ENCODE results near the gene NTRK2.

The NTRK2 gene

DNA sequence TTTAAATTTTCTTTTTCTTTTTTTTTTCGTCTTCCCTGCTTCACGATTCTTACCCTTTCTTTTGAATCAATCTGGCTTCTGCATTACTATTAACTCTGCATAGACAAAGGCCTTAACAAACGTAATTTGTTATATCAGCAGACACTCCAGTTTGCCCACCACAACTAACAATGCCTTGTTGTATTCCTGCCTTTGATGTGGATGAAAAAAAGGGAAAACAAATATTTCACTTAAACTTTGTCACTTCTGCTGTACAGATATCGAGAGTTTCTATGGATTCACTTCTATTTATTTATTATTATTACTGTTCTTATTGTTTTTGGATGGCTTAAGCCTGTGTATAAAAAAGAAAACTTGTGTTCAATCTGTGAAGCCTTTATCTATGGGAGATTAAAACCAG lies 352.2 kb downstream of the NTRK2 start:
- TF ChIP-seq, protein P1, sequence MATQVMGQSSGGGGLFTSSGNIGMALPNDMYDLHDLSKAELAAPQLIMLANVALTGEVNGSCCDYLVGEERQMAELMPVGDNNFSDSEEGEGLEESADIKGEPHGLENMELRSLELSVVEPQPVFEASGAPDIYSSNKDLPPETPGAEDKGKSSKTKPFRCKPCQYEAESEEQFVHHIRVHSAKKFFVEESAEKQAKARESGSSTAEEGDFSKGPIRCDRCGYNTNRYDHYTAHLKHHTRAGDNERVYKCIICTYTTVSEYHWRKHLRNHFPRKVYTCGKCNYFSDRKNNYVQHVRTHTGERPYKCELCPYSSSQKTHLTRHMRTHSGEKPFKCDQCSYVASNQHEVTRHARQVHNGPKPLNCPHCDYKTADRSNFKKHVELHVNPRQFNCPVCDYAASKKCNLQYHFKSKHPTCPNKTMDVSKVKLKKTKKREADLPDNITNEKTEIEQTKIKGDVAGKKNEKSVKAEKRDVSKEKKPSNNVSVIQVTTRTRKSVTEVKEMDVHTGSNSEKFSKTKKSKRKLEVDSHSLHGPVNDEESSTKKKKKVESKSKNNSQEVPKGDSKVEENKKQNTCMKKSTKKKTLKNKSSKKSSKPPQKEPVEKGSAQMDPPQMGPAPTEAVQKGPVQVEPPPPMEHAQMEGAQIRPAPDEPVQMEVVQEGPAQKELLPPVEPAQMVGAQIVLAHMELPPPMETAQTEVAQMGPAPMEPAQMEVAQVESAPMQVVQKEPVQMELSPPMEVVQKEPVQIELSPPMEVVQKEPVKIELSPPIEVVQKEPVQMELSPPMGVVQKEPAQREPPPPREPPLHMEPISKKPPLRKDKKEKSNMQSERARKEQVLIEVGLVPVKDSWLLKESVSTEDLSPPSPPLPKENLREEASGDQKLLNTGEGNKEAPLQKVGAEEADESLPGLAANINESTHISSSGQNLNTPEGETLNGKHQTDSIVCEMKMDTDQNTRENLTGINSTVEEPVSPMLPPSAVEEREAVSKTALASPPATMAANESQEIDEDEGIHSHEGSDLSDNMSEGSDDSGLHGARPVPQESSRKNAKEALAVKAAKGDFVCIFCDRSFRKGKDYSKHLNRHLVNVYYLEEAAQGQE (IDR thresholded peaks at IDR 0.05; ENCODE audit: insufficient read depth in 1 of 2, low read depth in 2 of 2, low read length in 2 of 2), result no peak
- no peak for TF ChIP-seq TAF1 (IDR thresholded peaks at IDR 0.05; ENCODE audit: borderline replicate concordance, insufficient read depth, low read length)
- TF ChIP-seq SIN3A (IDR thresholded peaks at IDR 0.05; ENCODE audit: borderline replicate concordance, insufficient read depth, low read length), result no peak
- no peak for TF ChIP-seq FOXP2 (optimal IDR thresholded peaks at IDR 0.05; ENCODE audit: borderline replicate concordance, extremely low read depth, extremely low read length, insufficient read depth)
- TF ChIP-seq POLR2AphosphoS5 (IDR thresholded peaks at IDR 0.05; ENCODE audit: low read depth, low read length), result no peak

- TF ChIP-seq SIN3A (IDR thresholded peaks at IDR 0.05; ENCODE audit: borderline replicate concordance, insufficient read depth, low read length), result no peak
- TF ChIP-seq FOXP2 (optimal IDR thresholded peaks at IDR 0.05; ENCODE audit: borderline replicate concordance, extremely low read depth, extremely low read length, insufficient read depth), result no peak
- TF ChIP-seq POLR2AphosphoS5 (IDR thresholded peaks at IDR 0.05; ENCODE audit: low read depth, low read length), result no peak
- TF ChIP-seq, protein P1 (IDR thresholded peaks at IDR 0.05; ENCODE audit: insufficient read depth in 1 of 2, low read depth in 2 of 2, low read length in 2 of 2), result no peak
- no peak for TF ChIP-seq TAF1 (IDR thresholded peaks at IDR 0.05; ENCODE audit: borderline replicate concordance, insufficient read depth, low read length)
Measured at GRCh38 chr9:85024374-85024773, 354.8 kb downstream of the NTRK2 start.

GRCh38 chr9:85025638-85026037 lies 356.1 kb downstream of the NTRK2 start:
- TF ChIP-seq TAF1 (IDR thresholded peaks at IDR 0.05; ENCODE audit: borderline replicate concordance, insufficient read depth, low read length) (no peak), SIN3A (IDR thresholded peaks at IDR 0.05; ENCODE audit: borderline replicate concordance, insufficient read depth, low read length) (no peak), POLR2AphosphoS5 (IDR thresholded peaks at IDR 0.05; ENCODE audit: low read depth, low read length) (no peak)

DNA sequence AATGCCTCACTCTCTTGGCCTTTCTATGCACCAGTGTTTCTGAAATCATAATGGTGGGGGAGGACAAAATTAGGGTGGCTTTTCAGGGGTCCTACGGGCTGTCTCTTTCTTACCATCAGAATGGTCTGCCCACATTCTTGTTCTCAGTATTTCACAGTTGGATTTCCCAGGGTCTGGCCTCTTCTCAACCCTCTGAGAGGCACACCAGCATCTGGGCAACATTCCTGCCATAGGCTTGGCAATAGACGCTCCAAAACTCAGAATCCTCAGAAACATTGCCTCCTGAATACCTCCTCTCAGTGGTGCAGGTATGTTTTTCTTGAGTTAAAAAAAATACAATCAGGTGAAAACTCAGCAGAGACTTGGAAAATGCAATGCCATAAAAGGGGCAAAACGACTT lies 358.3 kb downstream of the NTRK2 start:
- TF ChIP-seq, protein P1 (IDR thresholded peaks at IDR 0.05; ENCODE audit: insufficient read depth in 1 of 2, low read depth in 2 of 2, low read length in 2 of 2), result no peak
- TF ChIP-seq POLR2AphosphoS5 (IDR thresholded peaks at IDR 0.05; ENCODE audit: low read depth, low read length) (no peak), FOXP2 (optimal IDR thresholded peaks at IDR 0.05; ENCODE audit: borderline replicate concordance, extremely low read depth, extremely low read length, insufficient read depth) (no peak), TAF1 (IDR thresholded peaks at IDR 0.05; ENCODE audit: borderline replicate concordance, insufficient read depth, low read length) (no peak), SIN3A (IDR thresholded peaks at IDR 0.05; ENCODE audit: borderline replicate concordance, insufficient read depth, low read length) (no peak)

GRCh38 chr9:85030316-85030715 lies 360.8 kb downstream of the NTRK2 start:
- TF ChIP-seq TAF1 (IDR thresholded peaks at IDR 0.05; ENCODE audit: borderline replicate concordance, insufficient read depth, low read length), result no peak

DNA sequence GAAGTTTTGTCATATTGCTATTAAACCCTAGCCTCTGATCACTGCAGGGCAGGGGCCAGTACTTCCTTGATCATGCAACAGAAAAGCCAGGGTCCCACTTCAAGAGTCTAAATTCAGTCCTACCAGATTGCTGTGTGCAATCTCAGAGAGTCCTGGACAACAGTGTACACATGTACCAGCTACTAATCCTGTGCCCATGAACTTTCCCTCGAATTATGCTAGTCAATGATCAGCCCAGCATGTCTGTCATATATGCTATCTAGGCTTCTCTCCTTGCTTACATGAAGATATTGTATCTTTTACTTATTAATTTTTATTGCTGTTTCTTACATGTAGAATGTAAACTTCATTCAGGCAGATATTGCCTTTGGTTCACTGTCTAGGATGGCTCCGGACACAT lies 367.0 kb downstream of the NTRK2 start:
- TF ChIP-seq, protein P1 (IDR thresholded peaks at IDR 0.05; ENCODE audit: insufficient read depth in 1 of 2, low read depth in 2 of 2, low read length in 2 of 2), result no peak

Data from PFSK-1 (cell line).